SKM-1 (cell line): Measurements from ENCODE around the gene FAM53B.

Experiments used
- DNase-seq: peaks from one replicate; lab custom pipeline; 2025; ENCODE audit not compliant: unreplicated experiment; lab: John Stamatoyannopoulos, UW

Gene FAM53B

GRCh38 chr10:124728071-124728829, 15.9 kb downstream of the FAM53B start:
- DNase-seq = peak; percentile 42

- DNase-seq = no peak
Measured at GRCh38 chr10:124727361-124727960, 16.7 kb downstream of the FAM53B start.

GRCh38 chr10:124725791-124726190, 18.4 kb downstream of the FAM53B start:
- no peak for DNase-seq

GRCh38 chr10:124725171-124725631, 19.0 kb downstream of the FAM53B start:
- no peak for DNase-seq

GRCh38 chr10:124724279-124725027, 19.7 kb downstream of the FAM53B start:
- no peak for DNase-seq

- DNase-seq = no peak
Measured at GRCh38 chr10:124723826-124724225, 20.4 kb downstream of the FAM53B start.

- no peak for DNase-seq
Measured at GRCh38 chr10:124722798-124723783, 21.1 kb downstream of the FAM53B start.

GRCh38 chr10:124721330-124722045, 22.7 kb downstream of the FAM53B start:
- DNase-seq = peak; percentile 86

GRCh38 chr10:124719213-124719851, 24.8 kb downstream of the FAM53B start:
- peak; percentile 29 for DNase-seq

- no peak for DNase-seq
Measured at GRCh38 chr10:124717911-124718741, 26.1 kb downstream of the FAM53B start.

- DNase-seq = no peak
Measured at GRCh38 chr10:124717041-124717757, 27.0 kb downstream of the FAM53B start.

GRCh38 chr10:124716369-124716768, 27.8 kb downstream of the FAM53B start:
- no peak for DNase-seq

- DNase-seq = no peak
Measured at GRCh38 chr10:124715439-124715838, 28.7 kb downstream of the FAM53B start.

- DNase-seq = no peak
Measured at GRCh38 chr10:124713679-124714255, 30.4 kb downstream of the FAM53B start.

- DNase-seq = no peak
Measured at GRCh38 chr10:124712704-124713407, 31.3 kb downstream of the FAM53B start.

GRCh38 chr10:124711145-124711544, 33.0 kb downstream of the FAM53B start:
- no peak for DNase-seq

- DNase-seq = no peak
Measured at GRCh38 chr10:124710266-124710881, 33.8 kb downstream of the FAM53B start.
